ENCODE measurements around the gene PLXDC2. TPM values are rescaled to one million over a fixed set of nuclear protein-coding genes. Genes with fewer than 3 reads are reported as not detected.

Gene PLXDC2
- total RNA-seq, 1 donor from 2014 or later: 143 TPM

DNA sequence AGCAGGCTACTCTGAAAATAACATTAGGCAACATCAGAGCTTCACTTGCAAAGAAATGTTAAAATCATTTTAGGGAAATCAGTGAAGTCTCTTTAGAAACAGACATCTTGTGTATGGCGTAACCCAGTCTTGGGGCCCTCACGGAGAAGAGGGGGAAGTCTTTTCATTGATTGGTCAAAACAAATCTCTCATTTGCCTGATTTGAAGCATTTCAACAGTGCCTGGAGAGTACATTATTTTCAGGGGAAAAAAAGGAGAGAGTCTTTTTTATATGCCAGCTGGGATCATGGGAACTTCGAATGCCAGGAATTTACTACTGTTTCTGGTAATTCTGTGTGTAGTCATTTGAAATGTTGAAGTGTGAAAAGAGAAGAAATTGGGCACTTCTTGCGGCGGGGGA, 471.4 kb downstream of the PLXDC2 start:
- intact Hi-C loops (cut with DNase I): no loop called here
- ATAC-seq (no peak), DNase-seq (no peak)
- no peak for TF ChIP-seq CTCF (IDR thresholded peaks at IDR 0.05)
- no peaks in the 10 kb centered on the region for H3K9me3 ChIP-seq
- no peaks in the 10 kb centered on the region for H3K27me3 ChIP-seq (ENCODE audit: low read depth)
- no peak overlapping the region for H3K27ac ChIP-seq
- no peaks in the 10 kb centered on the region for H3K36me3 ChIP-seq
- H3K4me3 ChIP-seq: no peak overlapping the region
- peaks cover 3% of the 10 kb centered on the region for H3K4me1 ChIP-seq

DNA sequence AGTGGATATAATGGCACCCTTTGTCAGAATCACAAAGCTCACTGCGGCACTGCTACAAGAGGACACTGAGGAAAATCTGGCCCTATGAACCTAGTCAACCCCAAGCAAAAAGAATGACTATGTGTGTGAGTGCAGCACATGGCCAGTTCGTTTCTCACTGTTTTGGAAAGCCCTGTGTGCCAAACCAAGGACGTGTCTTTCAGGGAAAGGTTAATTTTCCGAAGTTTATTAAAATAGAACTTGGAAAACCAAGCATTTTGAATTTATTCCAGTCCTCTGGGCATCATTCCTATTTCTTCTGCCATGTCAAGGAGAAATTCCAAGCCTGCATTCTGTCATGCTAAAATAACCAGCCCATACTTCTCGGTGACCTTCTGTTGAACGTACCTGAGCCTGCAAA, 471.8 kb downstream of the PLXDC2 start:
- intact Hi-C loops (cut with DNase I): no loop called here
- DNase-seq (no peak), ATAC-seq (no peak)
- no peak overlapping the region for H3K27ac ChIP-seq
- H3K4me1 ChIP-seq: peaks cover 3% of the 10 kb centered on the region
- no peak overlapping the region for H3K4me3 ChIP-seq
- H3K27me3 ChIP-seq (ENCODE audit: low read depth): no peaks in the 10 kb centered on the region
- no peaks in the 10 kb centered on the region for H3K36me3 ChIP-seq
- no peak for TF ChIP-seq CTCF (IDR thresholded peaks at IDR 0.05)
- no peaks in the 10 kb centered on the region for H3K9me3 ChIP-seq

DNA sequence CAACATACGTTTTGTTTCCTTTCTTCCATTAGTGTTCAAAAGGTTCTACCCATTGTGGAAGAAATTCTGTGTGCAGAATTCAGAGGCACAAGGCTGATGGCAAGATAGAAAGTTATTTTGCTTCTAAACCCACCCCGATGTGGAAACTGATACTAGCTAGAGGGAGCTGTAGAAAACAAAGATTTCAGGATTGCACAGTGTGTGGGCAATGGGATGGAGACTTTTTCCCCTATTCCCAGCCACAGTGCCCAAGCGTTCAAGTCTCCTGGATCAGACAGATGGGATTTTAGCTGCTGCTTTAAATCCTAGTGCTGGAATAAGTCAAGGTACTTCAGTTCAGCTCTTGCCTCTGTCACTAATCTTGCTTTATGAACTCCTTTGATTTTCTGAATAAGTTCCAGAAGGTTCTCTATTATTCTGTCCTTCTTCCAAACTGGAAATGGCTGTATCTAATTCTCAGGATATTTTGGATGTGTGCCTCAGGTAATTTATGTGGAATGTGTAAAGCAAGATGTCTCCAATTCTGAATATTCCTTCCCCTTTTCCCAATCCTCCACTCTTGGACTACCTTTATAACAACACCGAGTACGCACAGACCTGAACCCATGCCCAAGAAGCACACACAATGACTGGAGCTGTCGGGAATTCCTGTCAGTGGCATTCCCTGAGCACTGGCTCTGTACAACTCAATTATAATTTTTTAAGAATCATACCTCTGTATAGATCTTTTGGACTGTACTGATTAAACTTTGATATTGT, 473.0 kb downstream of the PLXDC2 start:
- Histone ChIP-seq H3K4me1 (peaks cover 3% of the 10 kb centered on the region), H3K27ac (no peak overlapping the region), H3K9me3 (no peaks in the 10 kb centered on the region), H3K4me3 (no peak overlapping the region), H3K27me3 (ENCODE audit: low read depth) (no peaks in the 10 kb centered on the region), H3K36me3 (no peaks in the 10 kb centered on the region)
- no peak for DNase-seq
- TF ChIP-seq CTCF (IDR thresholded peaks at IDR 0.05): no peak
- no peak for ATAC-seq
- intact Hi-C loops (cut with DNase I): no loop called here

- no peak overlapping the region for H3K27ac ChIP-seq
- H3K4me3 ChIP-seq: no peak overlapping the region
- H3K36me3 ChIP-seq: no peaks in the 10 kb centered on the region
- no peak for TF ChIP-seq CTCF (IDR thresholded peaks at IDR 0.05)
- DNase-seq: no peak
- H3K4me1 ChIP-seq: no peaks in the 10 kb centered on the region
- no peak for ATAC-seq
- H3K27me3 ChIP-seq (ENCODE audit: low read depth): no peaks in the 10 kb centered on the region
- peaks cover 9% of the 10 kb centered on the region for H3K9me3 ChIP-seq
- intact Hi-C loops (cut with DNase I): no loop called here
These were observed 482.2 kb downstream of the PLXDC2 start for GRCh38 chr10:20298417-20298816.

- DNase-seq (no peak), ATAC-seq (no peak)
- Histone ChIP-seq H3K27me3 (ENCODE audit: low read depth) (no peaks in the 10 kb centered on the region), H3K9me3 (peaks cover 9% of the 10 kb centered on the region), H3K36me3 (no peaks in the 10 kb centered on the region), H3K4me1 (no peaks in the 10 kb centered on the region), H3K27ac (no peak overlapping the region), H3K4me3 (no peak overlapping the region)
- TF ChIP-seq CTCF (IDR thresholded peaks at IDR 0.05): no peak
- intact Hi-C loops (cut with DNase I): no loop called here
These were observed 483.0 kb downstream of the PLXDC2 start for GRCh38 chr10:20299034-20299736.

Measured in lower lobe of right lung (tissue), 2 donors.